Activated T-cell treated with anti-CD3 and anti-CD28 coated beads for 24 hours (primary cell): Measurements from ENCODE around the gene VAMP2.
A peak's percentile ranks its signal among the peaks of the same experiment; 100 is the strongest.

ENCODE experiments used
- DNase-seq: peaks from one replicate; pipeline ENCODE4 v3.0.0-alpha.2; 2020; ENCODE audit warnings: low read depth

Gene VAMP2

DNA sequence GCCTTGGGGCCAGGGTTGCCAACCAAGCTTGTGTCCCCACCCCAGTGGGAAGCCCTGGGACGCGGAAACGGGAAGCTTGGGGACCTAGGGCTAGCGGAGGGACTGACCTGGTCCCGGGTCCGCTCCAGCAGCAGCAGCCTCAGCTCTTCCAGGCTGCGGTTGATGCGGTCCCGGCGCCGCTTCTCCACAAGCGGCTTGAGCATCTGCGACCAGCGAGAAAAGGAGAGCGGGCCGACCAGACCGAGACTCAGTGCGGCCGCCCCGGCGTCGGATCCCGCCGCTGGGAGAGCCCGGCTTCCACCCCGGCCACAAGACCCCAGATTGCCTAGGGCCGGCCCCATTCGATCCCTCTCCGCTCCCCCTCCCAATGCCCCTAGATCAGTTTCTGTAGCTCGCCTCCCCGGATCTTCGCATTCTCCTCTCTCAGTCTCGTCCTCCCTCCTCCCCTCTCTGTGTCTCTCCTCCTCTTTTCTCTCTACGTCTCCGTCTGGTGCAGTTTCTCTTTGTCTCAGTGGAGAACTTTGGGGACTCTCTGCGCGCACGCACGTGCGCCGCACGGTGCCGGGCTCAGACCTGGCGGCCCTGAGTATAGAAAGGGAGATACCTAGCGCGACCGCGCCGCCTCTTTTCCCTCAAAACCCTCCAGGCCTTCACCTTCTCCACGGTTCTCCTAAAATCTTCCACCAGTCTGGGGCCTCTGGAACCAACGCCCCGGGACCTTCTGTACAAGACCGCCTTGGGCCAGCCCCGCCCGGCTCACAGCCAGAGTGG lies 39.6 kb downstream of the VAMP2 start:
- DNase-seq = no peak

DNA sequence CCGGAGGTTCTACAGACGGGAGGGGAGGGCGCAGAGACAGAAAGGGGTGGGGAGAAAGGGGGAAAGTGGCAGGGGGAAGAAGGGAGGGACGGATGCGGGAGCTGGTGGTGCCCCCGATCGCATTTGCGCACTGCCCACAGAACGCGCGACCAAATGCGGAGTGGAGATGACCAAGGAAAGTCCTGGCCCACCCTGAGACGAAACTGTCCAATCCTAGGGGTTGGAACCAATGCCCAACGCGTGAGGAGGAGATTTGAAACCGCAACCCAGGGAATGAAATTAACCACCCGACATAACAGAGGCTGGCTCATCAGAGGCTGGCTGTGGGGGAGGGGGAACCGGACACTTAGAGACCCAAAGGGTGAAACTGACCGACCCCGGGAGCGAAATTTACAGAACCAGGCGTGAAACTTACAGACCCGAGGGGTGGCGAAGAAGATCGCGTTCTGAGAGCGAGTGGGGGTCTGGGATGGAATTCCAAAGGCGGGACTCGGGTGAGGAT lies 40.3 kb downstream of the VAMP2 start:
- DNase-seq = no peak

DNA sequence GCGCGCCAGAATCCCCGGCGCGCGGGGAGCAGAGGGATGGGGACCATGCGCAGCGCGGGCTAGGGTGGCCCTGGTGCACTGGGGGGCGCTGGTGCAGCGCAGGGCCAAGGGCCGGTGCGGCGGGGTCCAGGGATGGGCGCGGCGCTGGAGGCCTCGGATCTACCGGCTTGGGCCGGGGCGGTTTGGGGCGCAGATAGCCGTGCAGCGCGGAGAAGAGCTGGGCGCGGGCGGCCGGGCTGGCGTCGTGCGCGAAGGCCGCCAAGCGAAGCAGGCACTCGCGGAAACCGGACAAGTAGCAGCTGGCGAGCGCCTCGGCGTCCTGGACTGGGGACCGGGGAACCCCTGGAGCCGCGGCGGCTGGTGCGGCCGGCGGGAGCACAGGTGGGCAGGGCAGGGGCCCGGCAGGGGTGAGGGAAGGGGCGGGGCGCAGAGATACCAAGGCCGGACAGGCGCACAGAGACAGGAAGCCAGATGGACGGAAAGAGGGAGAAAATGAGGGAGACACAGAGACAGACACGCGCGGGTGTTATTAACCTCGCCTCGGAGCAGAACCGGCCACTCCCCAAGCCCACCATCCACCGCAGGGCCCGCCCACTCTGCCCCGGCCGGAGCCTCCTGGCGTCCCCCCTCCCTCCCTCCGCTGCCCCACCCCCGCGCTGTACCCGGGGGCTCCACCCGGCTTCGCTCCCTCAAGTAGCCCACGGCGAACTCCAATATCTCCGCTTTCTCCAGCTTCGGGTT lies 40.9 kb downstream of the VAMP2 start:
- DNase-seq = no peak

DNA sequence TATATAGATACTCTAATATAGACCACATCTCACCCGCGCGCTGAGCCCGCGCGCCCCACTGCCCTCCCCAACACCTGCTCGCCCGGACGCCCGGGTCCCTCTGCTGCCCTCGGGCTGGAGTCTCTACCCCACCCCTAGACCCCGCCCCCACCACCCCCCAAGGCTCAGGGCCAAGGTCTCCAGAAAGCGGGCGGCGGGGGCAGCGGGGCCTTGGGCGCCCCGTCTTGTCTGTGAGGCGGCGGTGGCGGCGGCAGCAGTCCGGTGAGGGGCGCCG lies 41.4 kb downstream of the VAMP2 start:
- no peak for DNase-seq

DNA sequence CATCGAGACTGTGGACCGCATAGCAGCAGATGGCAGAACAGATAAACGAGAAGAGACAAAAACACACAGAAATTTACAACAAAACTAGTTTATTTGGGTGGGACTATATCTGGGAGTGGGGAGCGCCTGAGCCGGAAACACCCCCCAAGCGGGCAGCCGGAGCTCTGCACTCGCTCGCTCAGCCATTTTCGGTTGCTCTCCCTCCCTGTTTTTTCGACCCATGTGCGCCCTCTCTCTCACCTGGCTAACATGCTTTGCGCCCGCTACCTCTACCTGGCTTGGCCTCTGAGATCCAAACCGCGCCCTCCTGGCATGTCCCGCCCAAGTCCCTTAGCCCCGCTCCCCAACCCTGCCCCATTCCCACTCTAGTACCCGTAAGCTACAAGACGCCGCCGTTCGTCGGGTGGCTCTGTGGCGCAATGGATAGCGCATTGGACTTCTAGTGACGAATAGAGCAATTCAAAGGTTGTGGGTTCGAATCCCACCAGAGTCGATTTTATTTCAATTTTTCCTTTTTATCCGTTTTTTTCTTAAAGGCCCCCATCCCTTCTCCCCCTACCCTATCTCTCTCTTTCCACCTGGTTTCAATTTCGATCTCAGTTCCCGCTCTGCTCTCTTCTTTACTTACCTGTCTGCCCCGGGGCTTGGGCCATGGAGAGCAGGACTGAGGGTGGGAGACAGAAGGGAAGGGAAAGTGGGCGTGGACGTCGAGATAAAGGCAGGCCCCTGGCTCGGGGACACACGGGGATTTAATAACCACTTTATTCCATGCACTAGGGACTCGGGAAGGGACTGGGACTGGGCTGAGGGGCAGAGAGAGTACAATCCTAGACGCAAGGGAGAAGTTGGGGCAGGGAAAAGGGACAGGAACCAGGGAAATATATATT lies 42.0 kb downstream of the VAMP2 start:
- DNase-seq = peak; percentile 83

DNA sequence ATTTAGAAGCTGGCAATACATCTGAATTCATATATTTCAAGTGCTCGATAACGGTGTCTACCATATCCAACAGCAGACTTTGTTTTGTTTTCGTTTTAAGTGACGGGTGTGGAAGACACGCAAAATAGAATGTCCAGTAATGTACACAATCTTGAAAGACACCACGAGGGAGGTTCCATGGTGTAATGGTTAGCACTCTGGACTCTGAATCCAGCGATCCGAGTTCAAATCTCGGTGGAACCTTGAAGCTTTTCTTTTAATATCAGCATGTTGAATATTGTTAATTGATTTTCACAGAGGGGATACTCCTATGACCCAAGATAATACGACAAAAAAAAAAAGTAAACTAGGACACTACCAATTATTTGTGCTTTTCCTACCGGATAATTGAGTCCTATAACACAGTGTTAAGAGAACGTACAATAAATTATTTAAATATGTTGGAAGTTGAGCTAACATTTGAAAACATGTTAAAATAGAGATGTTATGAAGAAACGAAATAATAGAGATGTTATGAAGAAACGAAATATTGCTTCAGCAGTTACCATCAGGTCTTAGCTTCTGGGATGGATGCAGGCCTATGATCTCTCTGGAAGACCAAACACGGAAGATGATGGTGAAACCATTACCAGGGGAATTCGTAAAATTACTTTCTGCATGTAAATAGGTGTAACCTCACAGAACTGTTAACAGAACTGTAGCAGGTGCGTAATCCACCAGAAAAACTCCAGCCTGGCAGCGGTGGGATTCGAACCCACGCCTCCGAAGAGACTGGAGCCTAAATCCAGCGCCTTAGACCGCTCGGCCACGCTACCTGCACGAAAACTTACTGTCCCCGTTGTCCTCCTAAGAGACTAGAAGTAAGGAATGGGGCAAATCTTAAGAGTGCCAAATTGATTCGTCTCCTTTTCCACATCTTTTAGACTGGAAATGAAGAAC lies 42.9 kb downstream of the VAMP2 start:
- DNase-seq = peak; percentile 90

DNA sequence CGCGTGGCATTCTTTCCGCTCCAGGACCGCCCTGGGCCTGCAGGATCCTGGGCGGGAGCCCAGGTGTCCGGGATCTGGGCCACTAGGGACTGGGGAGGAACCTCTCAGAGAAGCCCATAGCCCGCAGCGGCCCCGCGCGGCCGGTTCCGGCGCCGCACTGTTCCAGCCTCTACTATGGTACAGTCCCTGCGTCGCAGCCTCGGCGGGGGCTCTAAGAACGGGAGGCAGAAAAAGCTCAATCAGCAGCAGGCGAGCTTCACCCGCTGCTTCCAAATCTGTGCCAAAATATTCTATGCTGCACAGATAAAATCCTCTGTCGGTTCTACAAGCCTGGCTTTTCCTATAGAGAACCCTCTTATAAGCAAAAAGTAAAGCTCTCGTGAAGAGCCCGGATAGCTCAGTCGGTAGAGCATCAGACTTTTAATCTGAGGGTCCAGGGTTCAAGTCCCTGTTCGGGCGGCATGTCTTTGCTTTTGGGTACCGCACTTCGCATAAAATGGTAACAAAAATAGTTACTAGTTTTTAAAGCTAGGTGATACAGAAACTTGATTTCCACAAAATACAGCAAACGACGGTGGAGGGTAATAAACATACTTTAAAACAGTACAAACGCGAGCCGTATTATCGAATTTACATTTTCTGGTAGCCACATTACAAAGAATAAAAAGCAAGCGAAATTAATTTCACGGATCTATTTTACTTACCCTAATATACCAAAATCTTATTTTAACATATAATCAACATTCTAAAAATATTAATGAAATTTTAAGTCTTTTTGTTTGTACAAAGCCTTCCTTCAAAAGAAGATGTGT lies 43.8 kb downstream of the VAMP2 start:
- DNase-seq = peak; percentile 79

DNA sequence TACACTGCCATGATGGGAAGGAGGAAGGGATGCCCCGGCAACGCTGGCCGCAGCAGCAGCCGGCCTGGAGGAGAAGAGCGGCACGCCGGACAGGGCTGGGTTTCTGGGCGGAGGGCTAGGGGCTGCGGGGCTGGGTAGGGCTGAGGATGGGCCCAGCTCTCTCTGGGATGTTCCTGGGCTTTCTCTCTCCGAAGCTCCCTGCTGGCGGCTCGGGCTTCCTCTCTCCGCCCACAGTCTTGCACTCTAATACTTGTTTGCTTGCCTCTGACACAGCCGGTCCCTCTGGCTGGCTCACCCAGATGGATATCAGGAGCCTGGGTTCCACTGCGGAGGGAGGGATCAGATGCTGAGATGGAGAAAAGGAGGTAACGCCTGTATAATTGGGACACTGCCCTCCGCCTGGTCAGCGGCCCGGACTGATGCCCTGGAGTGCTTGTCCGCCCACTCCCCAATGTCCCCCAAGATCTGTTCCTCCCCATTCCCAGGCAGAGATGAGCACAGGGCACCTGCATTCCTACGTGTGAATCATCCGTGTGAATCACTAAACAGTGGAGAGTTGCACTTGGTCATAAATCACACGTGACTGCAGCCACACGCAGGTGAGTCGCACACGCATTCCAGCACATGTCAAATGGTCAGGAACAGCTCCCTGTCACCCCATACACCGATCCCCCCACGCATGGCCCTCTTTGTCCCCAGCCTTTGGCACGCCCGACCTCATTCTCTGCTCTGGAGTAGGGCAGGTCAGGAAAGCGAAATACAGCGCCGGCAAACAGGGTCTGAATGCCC lies 44.6 kb downstream of the VAMP2 start, which contains the start of gene ALOXE3:
Gene ALOXE3, minus strand, starts transcription at position 535 of the 789 bp plus-strand sequence. Its CDS starts 524 bp downstream, at position 11.
- no peak for DNase-seq

DNA sequence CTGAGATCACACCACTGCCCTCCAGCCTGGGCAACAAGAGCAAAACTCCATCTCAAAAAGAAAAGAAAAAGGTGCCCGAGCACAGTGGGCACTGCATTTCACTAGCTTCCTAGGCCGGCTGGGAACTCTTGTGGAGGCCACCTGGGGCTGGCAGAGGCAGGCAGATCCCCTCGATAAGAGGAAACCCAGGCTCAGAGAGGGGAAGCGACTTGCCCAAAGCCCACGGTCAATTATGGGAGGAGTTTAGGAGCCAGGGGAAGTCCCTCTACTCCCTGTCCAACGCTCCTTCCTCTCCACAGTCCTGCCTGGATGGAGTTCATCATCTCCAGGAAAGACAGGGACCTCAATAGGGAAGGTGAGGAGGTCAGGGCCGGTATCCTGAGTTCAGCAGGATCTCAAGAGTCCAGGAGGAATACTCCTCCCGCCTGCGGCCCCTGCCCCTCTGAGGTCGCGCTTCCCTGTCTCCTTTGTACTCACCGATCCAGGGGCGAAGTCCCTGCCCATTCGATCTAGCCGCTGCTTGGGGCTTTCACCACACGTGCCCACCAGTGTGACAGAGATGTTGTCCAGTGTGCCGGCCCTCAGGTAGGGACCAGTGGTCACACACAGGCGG lies 45.3 kb downstream of the VAMP2 start:
- no peak for DNase-seq

DNA sequence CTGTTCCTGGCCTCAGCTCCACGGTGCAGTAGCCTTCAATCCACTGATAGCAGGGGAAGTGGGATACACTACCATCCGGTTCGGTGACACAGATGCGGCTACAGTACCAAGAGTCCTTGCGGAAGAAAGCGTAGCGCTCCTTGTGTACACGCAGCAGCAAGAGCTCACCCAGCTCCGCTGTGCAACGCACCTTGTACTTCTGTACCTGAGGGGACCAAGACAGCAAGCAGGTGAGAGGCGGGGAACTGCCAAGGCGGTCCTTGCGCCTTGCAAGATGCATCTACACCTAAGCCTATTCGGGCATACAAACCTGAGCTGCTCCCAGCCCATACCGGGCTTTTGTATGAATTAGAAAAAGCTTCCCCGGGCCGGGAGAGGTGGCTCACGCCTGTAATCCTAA lies 46.0 kb downstream of the VAMP2 start:
- DNase-seq = no peak

DNA sequence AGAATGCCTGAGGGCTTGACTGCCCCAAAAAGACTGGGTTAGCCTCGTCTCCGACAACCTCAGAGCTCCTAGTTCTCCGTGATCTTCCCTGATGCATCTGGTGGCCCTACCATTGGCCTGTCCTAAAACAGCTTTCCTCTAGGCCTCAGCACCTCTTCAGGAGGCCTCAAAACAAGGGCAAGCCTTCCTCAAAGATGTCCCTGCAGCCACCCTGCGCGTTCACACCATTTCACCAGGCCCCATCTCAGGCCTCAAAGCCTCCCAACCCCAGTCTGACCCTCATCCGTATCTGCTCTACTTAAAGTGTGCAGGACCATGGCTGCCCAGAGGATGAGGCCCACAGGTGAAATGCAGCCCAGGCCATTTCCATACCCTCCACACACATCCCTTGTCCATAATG lies 51.8 kb downstream of the VAMP2 start:
- no peak for DNase-seq

DNA sequence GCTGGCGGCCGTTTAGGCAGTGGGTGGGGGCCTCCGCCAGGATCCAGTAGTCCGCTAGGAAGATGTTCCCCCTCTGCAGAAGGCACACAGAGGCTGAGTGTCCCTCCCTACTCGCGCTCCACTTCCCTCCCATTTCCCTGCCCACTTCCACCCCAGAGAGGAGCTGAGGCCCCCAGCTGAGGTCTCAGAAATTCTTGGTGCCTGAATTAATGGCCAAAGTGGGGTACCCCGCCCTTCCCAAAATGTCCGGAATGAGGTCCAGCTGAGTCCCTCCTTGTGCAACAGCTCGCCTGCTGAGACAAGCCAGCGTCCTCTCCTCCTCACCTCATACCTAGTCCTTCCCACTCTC lies 52.3 kb downstream of the VAMP2 start:
- DNase-seq = no peak

DNA sequence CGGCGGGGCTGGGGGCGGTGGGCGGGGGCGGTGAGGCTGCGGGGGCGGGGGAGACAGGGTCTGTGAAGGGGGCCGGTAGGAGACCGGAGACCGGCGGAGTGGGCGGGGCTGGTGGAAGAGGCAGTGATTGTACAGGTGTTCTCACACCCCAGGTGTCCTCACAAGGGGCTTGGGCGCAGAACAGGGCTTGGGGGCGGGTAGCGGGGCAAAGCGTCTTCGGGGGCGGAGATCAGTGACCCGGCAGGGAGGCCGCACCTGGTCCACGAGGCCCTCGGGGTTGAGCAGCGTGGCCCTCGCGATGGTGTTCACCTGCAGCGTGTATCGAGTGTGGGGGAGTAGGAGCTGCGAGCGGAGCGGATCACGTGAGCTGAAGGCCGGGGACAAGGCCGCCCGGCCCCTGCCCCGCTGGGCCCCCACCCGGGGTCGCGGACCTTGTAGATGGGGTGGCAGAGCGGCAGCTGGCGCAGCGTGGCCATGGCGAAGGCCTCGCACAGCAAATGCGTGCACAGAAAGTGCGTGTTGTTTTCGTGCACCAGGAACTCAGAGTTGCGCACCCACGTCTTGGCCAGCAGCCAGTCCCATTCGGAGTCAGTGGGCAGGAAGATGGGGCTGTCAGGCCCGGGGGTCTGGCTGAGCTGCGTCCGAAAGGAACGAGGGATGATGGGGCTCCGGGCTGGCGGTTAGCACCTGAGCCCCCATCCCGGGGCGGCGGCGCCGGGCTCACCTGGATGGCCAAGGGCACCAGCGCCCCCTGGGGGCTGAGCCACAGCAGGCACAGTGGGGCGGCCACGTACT lies 52.9 kb downstream of the VAMP2 start:
- DNase-seq = peak; percentile 69
